MM.1S (cell line): ENCODE measurements around the gene MVK.

ENCODE experiments used
- DNase-seq: peaks from one replicate; pipeline ENCODE4 v3.0.0-alpha.2; 2015
- H2AFZ ChIP-seq: fragments of 300-600 bp; sonication (generic); 2 replicates; pipeline ENCODE4 v1.6.0; 2016; ENCODE audit warnings: antibody characterized with exemption, low read length
- H3F3A ChIP-seq: fragments of 300-600 bp; sonication (generic); 2 replicates; pipeline ENCODE4 v1.6.1; 2016; ENCODE audit warnings: mild to moderate bottlenecking, antibody characterized with exemption, low read length, moderate library complexity, mixed read lengths; ENCODE audit not compliant: insufficient read depth
- H3K27ac ChIP-seq: fragments of 300-600 bp; sonication (generic); 2 replicates; pipeline ENCODE4 v1.5.1; 2016; ENCODE audit warnings: mild to moderate bottlenecking, low read length
- H3K27me3 ChIP-seq: fragments of 300-600 bp; sonication (generic); replicated peaks from 2 replicates; pipeline ENCODE4 v1.6.0; 2016; ENCODE audit warnings: low read length; ENCODE audit not compliant: insufficient read depth
- H3K36me3 ChIP-seq: fragments of 300-600 bp; sonication (generic); replicated peaks from 2 replicates; pipeline ENCODE4 v1.6.1; 2016; ENCODE audit warnings: mild to moderate bottlenecking, low read length, mixed read lengths; ENCODE audit not compliant: insufficient read depth
- H3K4me1 ChIP-seq: fragments of 300-600 bp; sonication (generic); 2 replicates; pipeline ENCODE4 v1.6.1; 2016; ENCODE audit warnings: low read length, mixed read lengths
- H3K4me2 ChIP-seq: fragments of 300-600 bp; sonication (generic); 2 replicates; pipeline ENCODE4 v1.6.0; 2016; ENCODE audit warnings: low read depth, low read length
- H3K4me3 ChIP-seq: fragments of 300-600 bp; sonication (generic); 2 replicates; pipeline ENCODE4 v1.5.1; 2016; ENCODE audit warnings: low read length, mixed read lengths
- H3K79me2 ChIP-seq: fragments of 300-600 bp; sonication (generic); 2 replicates; pipeline ENCODE4 v1.6.1; 2016; ENCODE audit warnings: mixed run types, low read length, mixed read lengths
- H3K9ac ChIP-seq: fragments of 300-600 bp; sonication (generic); 2 replicates; pipeline ENCODE4 v1.6.1; 2016; ENCODE audit warnings: low read length, mixed read lengths
- H3K9me2 ChIP-seq: fragments of 300-600 bp; sonication (generic); replicated peaks from 2 replicates; pipeline ENCODE4 v1.6.1; 2016; ENCODE audit warnings: mild to moderate bottlenecking, low read length, mixed read lengths; ENCODE audit not compliant: insufficient read depth
- H3K9me3 ChIP-seq: fragments of 300-600 bp; sonication (generic); replicated peaks from 2 replicates; pipeline ENCODE4 v1.6.1; 2016; ENCODE audit warnings: mild to moderate bottlenecking, low read length, mixed read lengths; ENCODE audit not compliant: insufficient read depth
- H4K20me1 ChIP-seq: fragments of 300-600 bp; sonication (generic); 2 replicates; pipeline ENCODE4 v1.6.1; 2016; ENCODE audit warnings: mild to moderate bottlenecking, low read length, moderate library complexity, mixed read lengths; ENCODE audit not compliant: insufficient read depth
- CTCF ChIP-seq: fragments of 300-600 bp; sonication (generic); IDR thresholded peaks from 2 replicates; pipeline ENCODE4 v1.5.1; 2016; ENCODE audit warnings: antibody characterized with exemption, low read length, mixed read lengths
- EZH2 ChIP-seq: fragments of 300-600 bp; sonication (generic); optimal IDR thresholded peaks from 2 replicates; pipeline ENCODE3; 2017; ENCODE audit warnings: low read depth, mild to moderate bottlenecking, antibody characterized with exemption, low read length, mixed read lengths
- EZH2phosphoT487 ChIP-seq: fragments of 300-600 bp; sonication (generic); IDR thresholded peaks from 2 replicates; pipeline ENCODE4 v1.6.1; 2018; ENCODE audit warnings: antibody characterized with exemption, low read length

Gene MVK

DNA sequence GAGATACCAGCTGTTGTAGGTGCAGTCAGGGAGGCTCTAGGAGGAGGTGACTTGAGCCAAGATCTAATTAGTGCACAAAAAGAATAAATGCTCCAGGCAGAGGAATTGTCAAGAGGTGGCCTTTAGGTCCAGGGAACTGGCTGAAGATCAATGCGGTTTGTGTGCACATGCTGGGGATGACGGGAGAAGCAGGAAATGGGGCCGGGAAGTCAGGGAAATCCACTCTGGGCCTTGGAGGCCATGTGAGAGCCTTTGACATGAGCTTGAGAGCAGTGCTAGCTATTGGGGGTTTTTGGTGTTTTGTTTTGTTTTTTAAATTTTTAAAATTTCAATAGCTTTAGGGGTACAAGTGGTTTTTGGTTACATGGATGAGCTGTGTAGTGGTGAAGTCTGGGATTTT, 67.4 kb downstream of the MVK start:
- no peak for TF ChIP-seq CTCF
- TF ChIP-seq EZH2phosphoT487, result no peak
- no peak for TF ChIP-seq EZH2
- Histone ChIP-seq H3K9ac (no peak overlapping the region), H3K4me2 (no peak overlapping the region), H2AFZ (no peak overlapping the region), H3K4me1 (no peaks in the 10 kb centered on the region), H3K9me3 (no peaks in the 10 kb centered on the region), H4K20me1 (no peaks in the 10 kb centered on the region), H3K9me2 (no peaks in the 10 kb centered on the region), H3K36me3 (no peaks in the 10 kb centered on the region), H3K27ac (no peak overlapping the region), H3K79me2 (no peaks in the 10 kb centered on the region), H3F3A (no peaks in the 10 kb centered on the region), H3K27me3 (no peaks in the 10 kb centered on the region), H3K4me3 (no peak overlapping the region)
- no peak for DNase-seq

GRCh38 chr12:109641422-109641821, 67.8 kb downstream of the MVK start:
- Histone ChIP-seq H3K79me2 (no peaks in the 10 kb centered on the region), H3K27ac (no peak overlapping the region), H3K27me3 (no peaks in the 10 kb centered on the region), H3K4me2 (no peak overlapping the region), H3K9ac (no peak overlapping the region), H4K20me1 (no peaks in the 10 kb centered on the region), H3K36me3 (no peaks in the 10 kb centered on the region), H3K9me2 (no peaks in the 10 kb centered on the region), H3K9me3 (no peaks in the 10 kb centered on the region), H3K4me3 (no peak overlapping the region), H3F3A (no peaks in the 10 kb centered on the region), H3K4me1 (no peaks in the 10 kb centered on the region), H2AFZ (no peak overlapping the region)
- DNase-seq, result no peak
- no peak for TF ChIP-seq CTCF
- no peak for TF ChIP-seq EZH2
- no peak for TF ChIP-seq EZH2phosphoT487

GRCh38 chr12:109642506-109643132, 69.0 kb downstream of the MVK start:
- no peaks in the 10 kb centered on the region for H3K9me3 ChIP-seq
- no peak overlapping the region for H2AFZ ChIP-seq
- no peaks in the 10 kb centered on the region for H3K27me3 ChIP-seq
- no peaks in the 10 kb centered on the region for H3K36me3 ChIP-seq
- H3F3A ChIP-seq, result no peaks in the 10 kb centered on the region
- H3K4me1 ChIP-seq, result no peaks in the 10 kb centered on the region
- no peak for DNase-seq
- no peak for TF ChIP-seq EZH2phosphoT487
- no peak for TF ChIP-seq CTCF
- TF ChIP-seq EZH2, result no peak
- H4K20me1 ChIP-seq, result no peaks in the 10 kb centered on the region
- no peak overlapping the region for H3K4me3 ChIP-seq
- H3K4me2 ChIP-seq, result no peak overlapping the region
- H3K79me2 ChIP-seq, result no peaks in the 10 kb centered on the region
- no peak overlapping the region for H3K9ac ChIP-seq
- no peaks in the 10 kb centered on the region for H3K9me2 ChIP-seq
- no peak overlapping the region for H3K27ac ChIP-seq
